Measurements from ENCODE around the gene CASQ1. TPM values are rescaled to one million over a fixed set of nuclear protein-coding genes. Genes with fewer than 3 reads are reported as not detected.

The CASQ1 gene
- total and polyA plus RNA-seq, 9 of the 15 experiments (the other 6 are each of a cell fraction or from before 2014, with no cell fraction given), result not detected

DNA sequence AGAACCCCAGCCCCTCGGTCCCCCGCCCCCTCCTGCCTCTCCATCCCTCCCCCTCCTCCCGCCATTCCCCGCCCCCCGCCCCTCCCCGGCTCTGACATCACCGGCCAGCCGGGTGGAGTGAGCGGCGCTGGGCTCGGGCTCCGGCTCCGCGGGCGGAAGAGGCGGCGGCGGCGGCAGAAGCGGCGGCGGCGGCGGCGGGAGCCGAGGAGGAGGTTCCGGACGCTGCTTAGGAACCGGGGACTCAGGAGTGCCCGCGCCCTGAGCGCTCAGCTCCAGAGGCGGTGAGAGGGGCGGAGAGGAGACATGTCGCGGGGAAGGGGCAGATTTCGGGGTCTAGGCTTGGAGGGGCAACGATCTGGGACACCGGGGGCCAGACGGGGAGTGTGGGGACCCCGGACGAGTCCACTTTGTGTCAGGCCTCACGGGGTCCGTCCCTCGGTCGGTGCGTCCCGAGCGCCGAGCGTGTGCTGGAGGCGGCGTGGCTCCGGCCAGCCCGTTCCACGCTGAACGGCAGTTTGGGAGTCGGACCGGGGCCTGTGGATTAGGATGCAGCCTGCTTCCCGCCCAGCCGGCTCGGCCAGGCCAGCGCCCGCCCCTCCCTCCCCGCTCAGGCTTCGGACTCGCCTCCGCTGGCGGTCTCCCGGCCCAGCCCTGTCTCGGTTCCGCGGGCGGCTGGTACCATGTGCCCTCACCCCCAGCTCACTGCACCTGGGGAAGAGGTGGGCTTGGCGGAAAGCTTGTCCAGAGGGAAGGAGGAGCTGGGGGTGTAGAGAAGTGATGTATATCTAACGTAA lies 15.1 kb downstream of the CASQ1 start, which contains the start of gene PEA15 (continued):
- TF ChIP-seq GATA2 (CRISPR knock-in tag; IDR thresholded peaks at IDR 0.05) (no peak), ZNF584 (CRISPR knock-in tag; IDR thresholded peaks at IDR 0.05; ENCODE audit: low read depth) (no peak), ZBTB1 (CRISPR knock-in tag; IDR thresholded peaks at IDR 0.05; ENCODE audit: borderline replicate concordance, low read depth) (no peak), RHOXF2B (CRISPR knock-in tag; conservative IDR thresholded peaks at IDR 0.05) (no peak), ZNF239 (CRISPR knock-in tag; IDR thresholded peaks at IDR 0.05) (no peak), NFYB (IDR thresholded peaks at IDR 0.05; ENCODE audit: extremely low read depth, insufficient read length) (no peak), HMG20A (CRISPR knock-in tag; conservative IDR thresholded peaks at IDR 0.05) (no peak), ASH1L (IDR thresholded peaks at IDR 0.05; ENCODE audit: borderline replicate concordance, low read depth, partially characterized antibody) (no peak), MIER1 (IDR thresholded peaks at IDR 0.05; ENCODE audit: low read depth) (no peak), SOX6 (IDR thresholded peaks at IDR 0.05) (no peak), SMAD3 (CRISPR knock-in tag; conservative IDR thresholded peaks at IDR 0.05) (no peak), NR3C1 (CRISPR knock-in tag; IDR thresholded peaks at IDR 0.05) (no peak), POLR2A (conservative IDR thresholded peaks at IDR 0.05) (peak; percentile 79), GABPA (tag; conservative IDR thresholded peaks at IDR 0.05; ENCODE audit: low read depth) (peak; percentile 77), HNRNPLL (IDR thresholded peaks at IDR 0.05; ENCODE audit: low read depth, low read length, poor library complexity, severe bottlenecking) (peak; percentile 28), E2F3 (CRISPR knock-in tag; IDR thresholded peaks at IDR 0.05) (peak; percentile 61; the same call in 1 of the 2 replicates), NR4A1 (CRISPR knock-in tag; IDR thresholded peaks at IDR 0.05) (no peak), NR4A1 (tag; IDR thresholded peaks at IDR 0.05) (no peak), LARP7 (IDR thresholded peaks at IDR 0.05) (0 out of 2 replicates have a peak, but pooled peaks have one; percentile 63)
- TF ChIP-seq, protein P1, sequence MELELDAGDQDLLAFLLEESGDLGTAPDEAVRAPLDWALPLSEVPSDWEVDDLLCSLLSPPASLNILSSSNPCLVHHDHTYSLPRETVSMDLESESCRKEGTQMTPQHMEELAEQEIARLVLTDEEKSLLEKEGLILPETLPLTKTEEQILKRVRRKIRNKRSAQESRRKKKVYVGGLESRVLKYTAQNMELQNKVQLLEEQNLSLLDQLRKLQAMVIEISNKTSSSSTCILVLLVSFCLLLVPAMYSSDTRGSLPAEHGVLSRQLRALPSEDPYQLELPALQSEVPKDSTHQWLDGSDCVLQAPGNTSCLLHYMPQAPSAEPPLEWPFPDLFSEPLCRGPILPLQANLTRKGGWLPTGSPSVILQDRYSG (tag; conservative IDR thresholded peaks at IDR 0.05; ENCODE audit: low read depth), result no peak
- TF ChIP-seq, protein P2, sequence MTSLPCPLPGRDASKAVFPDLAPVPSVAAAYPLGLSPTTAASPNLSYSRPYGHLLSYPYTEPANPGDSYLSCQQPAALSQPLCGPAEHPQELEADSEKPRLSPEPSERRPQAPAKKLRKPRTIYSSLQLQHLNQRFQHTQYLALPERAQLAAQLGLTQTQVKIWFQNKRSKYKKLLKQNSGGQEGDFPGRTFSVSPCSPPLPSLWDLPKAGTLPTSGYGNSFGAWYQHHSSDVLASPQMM (CRISPR knock-in tag; IDR thresholded peaks at IDR 0.05), result no peak
- TF ChIP-seq, protein P3, sequence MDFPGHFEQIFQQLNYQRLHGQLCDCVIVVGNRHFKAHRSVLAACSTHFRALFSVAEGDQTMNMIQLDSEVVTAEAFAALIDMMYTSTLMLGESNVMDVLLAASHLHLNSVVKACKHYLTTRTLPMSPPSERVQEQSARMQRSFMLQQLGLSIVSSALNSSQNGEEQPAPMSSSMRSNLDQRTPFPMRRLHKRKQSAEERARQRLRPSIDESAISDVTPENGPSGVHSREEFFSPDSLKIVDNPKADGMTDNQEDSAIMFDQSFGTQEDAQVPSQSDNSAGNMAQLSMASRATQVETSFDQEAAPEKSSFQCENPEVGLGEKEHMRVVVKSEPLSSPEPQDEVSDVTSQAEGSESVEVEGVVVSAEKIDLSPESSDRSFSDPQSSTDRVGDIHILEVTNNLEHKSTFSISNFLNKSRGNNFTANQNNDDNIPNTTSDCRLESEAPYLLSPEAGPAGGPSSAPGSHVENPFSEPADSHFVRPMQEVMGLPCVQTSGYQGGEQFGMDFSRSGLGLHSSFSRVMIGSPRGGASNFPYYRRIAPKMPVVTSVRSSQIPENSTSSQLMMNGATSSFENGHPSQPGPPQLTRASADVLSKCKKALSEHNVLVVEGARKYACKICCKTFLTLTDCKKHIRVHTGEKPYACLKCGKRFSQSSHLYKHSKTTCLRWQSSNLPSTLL (IDR thresholded peaks at IDR 0.05), result no peak
- TF ChIP-seq, protein P4, sequence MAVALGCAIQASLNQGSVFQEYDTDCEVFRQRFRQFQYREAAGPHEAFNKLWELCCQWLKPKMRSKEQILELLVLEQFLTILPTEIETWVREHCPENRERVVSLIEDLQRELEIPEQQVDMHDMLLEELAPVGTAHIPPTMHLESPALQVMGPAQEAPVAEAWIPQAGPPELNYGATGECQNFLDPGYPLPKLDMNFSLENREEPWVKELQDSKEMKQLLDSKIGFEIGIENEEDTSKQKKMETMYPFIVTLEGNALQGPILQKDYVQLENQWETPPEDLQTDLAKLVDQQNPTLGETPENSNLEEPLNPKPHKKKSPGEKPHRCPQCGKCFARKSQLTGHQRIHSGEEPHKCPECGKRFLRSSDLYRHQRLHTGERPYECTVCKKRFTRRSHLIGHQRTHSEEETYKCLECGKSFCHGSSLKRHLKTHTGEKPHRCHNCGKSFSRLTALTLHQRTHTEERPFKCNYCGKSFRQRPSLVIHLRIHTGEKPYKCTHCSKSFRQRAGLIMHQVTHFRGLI (CRISPR knock-in tag; IDR thresholded peaks at IDR 0.05), result no peak
- TF ChIP-seq, protein P5, sequence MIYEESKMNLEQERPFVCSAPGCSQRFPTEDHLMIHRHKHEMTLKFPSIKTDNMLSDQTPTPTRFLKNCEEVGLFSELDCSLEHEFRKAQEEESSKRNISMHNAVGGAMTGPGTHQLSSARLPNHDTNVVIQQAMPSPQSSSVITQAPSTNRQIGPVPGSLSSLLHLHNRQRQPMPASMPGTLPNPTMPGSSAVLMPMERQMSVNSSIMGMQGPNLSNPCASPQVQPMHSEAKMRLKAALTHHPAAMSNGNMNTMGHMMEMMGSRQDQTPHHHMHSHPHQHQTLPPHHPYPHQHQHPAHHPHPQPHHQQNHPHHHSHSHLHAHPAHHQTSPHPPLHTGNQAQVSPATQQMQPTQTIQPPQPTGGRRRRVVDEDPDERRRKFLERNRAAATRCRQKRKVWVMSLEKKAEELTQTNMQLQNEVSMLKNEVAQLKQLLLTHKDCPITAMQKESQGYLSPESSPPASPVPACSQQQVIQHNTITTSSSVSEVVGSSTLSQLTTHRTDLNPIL (CRISPR knock-in tag; IDR thresholded peaks at IDR 0.05), result no peak

All from K562 (cell line).